Measurements from ENCODE around the gene QPCTL. TPM values are rescaled to one million over a fixed set of nuclear protein-coding genes. Genes with fewer than 3 reads are reported as not detected.
A peak's percentile ranks its signal among the peaks of the same experiment; 100 is the strongest.

The QPCTL gene
- total RNA-seq, 1 experiment from 2014 or later = 13.7 TPM

- peaks cover 14 to 29% (median 24%) of the 10 kb centered on the region in 3 experiments; a peak in 6 of 7 replicates for H3K36me3 Mint-ChIP-seq (ENCODE audit: insufficient read depth in 1 of 3, low read depth in 3 of 3)
- Histone ChIP-seq H4K20me1 (ENCODE audit: control insufficient read depth, insufficient read depth, insufficient read length) (no peaks in the 10 kb centered on the region), H2AK5ac (ENCODE audit: insufficient read length, low read length) (peak overlapping the region; percentile 99), H3K56ac (ENCODE audit: insufficient read length, low read depth, low read length) (peak overlapping the region; percentile 97), H3K9ac (ENCODE audit: extremely low read depth, insufficient read length, low read length) (peak overlapping the region; percentile 99), H4K8ac (replicated peaks; ENCODE audit: insufficient read length, low read depth, low read length) (peak overlapping the region; percentile 92), H3K27me3 (ENCODE audit: insufficient read depth, low read length) (no peaks in the 10 kb centered on the region), H3K23me2 (ENCODE audit: insufficient read length, low read depth, low read length, poor library complexity, severe bottlenecking) (peaks cover 14% of the 10 kb centered on the region), H2BK20ac (ENCODE audit: low read depth, low read length, poor library complexity, severe bottlenecking) (peak overlapping the region; percentile 99), H3T11ph (ENCODE audit: low read length) (peak overlapping the region; percentile 97), H4K5ac (ENCODE audit: insufficient read length, low read depth, low read length) (peak overlapping the region; percentile 92), H3K18ac (ENCODE audit: insufficient read length, low read depth, low read length) (peak overlapping the region; percentile 100), H3K9me3 (ENCODE audit: control insufficient read depth, low read depth, low read length) (no peaks in the 10 kb centered on the region), H3K4ac (ENCODE audit: low read depth, low read length) (peak overlapping the region; percentile 96; the same call in 1 of the 2 replicates), H2BK5ac (ENCODE audit: insufficient read length, low read length) (peak overlapping the region; percentile 94), H3K79me1 (ENCODE audit: insufficient read depth, low read depth, low read length, poor library complexity, severe bottlenecking) (no peaks in the 10 kb centered on the region), H3K27ac (ENCODE audit: insufficient read length, low read depth, low read length) (peak overlapping the region; percentile 81), H3K23ac (ENCODE audit: insufficient read length, low read depth, low read length) (no peak overlapping the region), H2BK12ac (ENCODE audit: insufficient read length, low read depth, low read length) (peak overlapping the region; percentile 60), H2AFZ (ENCODE audit: low read length) (no peak overlapping the region), H4K91ac (ENCODE audit: insufficient read length, low read depth, low read length) (peak overlapping the region; percentile 50), H2BK15ac (ENCODE audit: low read depth, low read length) (no peak overlapping the region), H3K14ac (ENCODE audit: insufficient read depth, low read length) (peak overlapping the region; percentile 99), H3K79me2 (ENCODE audit: insufficient read depth, low read length) (peaks cover 12% of the 10 kb centered on the region; the same call in 1 of the 2 replicates), H2BK120ac (ENCODE audit: low read depth, low read length, poor library complexity, severe bottlenecking) (peak overlapping the region; percentile 92), H3K4me1 (ENCODE audit: insufficient read depth, low read length) (no peaks in the 10 kb centered on the region), H3K4me2 (ENCODE audit: insufficient read depth, insufficient read length, low read length) (peak overlapping the region; percentile 100)
- H3K27ac Mint-ChIP-seq = peak overlapping the region; percentile 87 to 99 (median 97)
- DNase-seq = no peak
- H3K4me3 Mint-ChIP-seq = peak overlapping the region; percentile 91 to 96
- H3K9me3 Mint-ChIP-seq = no peaks in the 10 kb centered on the region
- 100% methylated on average over 1 of the region's 24 CpGs for WGBS (ENCODE audit: extremely low coverage, insufficient read length, low lambda C conversion rate)
- H3K4me1 Mint-ChIP-seq = peaks cover 29 to 32% of the 10 kb centered on the region in 2 experiments
- H3K27me3 Mint-ChIP-seq (ENCODE audit: low read depth) = no peaks in the 10 kb centered on the region
- TF ChIP-seq CTCF (conservative IDR thresholded peaks at IDR 0.05) = 0 out of 3 replicates have a peak, but pooled peaks have one; percentile 18
These were observed 24.1 kb downstream of the QPCTL start for GRCh38 chr19:45716359-45717130.
